Activated gamma-delta T cell (primary cell): Measurements from ENCODE around the gene SLC30A7.
"Not testable (repeated sequence)": the region's sequence is repeated elsewhere in the genome, so short reads cannot be mapped to it uniquely, and the experiment has no call there.

Experiments used
- DNase-seq: peaks from one replicate; lab custom pipeline; 2025; lab: John Stamatoyannopoulos, UW
- total RNA-seq, 2 donors: gene quantifications; one replicate each; lab custom pipeline; 2026; lab: John Stamatoyannopoulos, UW

The SLC30A7 gene, protein sequence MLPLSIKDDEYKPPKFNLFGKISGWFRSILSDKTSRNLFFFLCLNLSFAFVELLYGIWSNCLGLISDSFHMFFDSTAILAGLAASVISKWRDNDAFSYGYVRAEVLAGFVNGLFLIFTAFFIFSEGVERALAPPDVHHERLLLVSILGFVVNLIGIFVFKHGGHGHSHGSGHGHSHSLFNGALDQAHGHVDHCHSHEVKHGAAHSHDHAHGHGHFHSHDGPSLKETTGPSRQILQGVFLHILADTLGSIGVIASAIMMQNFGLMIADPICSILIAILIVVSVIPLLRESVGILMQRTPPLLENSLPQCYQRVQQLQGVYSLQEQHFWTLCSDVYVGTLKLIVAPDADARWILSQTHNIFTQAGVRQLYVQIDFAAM
- total RNA-seq = 114 to 126 reads per million in 2 donors

DNA sequence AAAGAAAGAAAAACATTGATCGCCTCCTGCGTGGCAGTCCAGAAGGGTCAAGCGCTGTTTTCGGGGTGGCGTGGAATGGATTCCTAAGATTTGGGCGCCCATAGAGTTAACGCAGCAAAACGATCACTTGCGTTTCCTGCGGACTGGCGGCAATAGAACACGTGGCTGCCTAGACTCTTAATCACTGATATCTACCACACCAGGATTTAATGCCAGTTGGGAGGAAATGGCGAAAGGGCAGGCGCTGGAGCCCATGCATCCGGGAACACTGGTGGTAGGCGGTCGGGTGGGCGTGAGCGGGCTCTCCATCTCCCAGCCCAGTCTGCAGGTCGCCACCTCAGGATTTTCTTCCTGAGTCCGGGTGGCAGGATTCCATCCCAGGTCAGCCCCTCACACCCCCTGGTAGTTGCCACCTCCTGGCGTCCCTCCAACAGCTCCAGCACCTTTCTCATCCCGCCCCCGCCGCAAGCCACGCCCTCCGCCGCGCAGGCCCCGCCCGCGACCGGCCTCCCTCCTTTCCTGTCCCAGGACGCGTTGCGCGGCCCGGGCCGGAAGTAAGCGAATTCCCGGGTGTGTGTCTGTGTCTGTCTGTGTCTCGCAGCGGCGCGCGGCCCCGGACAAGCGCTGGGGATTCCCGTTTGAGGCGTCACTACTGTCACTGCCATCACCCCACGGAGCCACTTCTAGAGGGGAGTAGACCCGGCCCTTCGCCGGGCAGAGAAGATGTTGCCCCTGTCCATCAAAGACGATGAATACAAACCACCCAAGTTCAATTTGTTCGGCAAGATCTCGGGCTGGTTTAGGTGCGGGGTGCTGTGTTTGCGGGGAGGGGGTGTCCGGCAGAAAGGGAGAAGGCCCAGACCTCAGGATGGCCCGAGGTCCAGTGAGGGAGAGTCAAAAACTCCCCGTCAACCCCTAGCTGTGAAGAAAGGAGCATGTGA lies at the start of gene SLC30A7:
Gene SLC30A7, plus strand, starts transcription at position 551 of the 941 bp plus-strand sequence. Its CDS starts 173 bp downstream, at position 724.
- DNase-seq = peak; percentile 97

DNA sequence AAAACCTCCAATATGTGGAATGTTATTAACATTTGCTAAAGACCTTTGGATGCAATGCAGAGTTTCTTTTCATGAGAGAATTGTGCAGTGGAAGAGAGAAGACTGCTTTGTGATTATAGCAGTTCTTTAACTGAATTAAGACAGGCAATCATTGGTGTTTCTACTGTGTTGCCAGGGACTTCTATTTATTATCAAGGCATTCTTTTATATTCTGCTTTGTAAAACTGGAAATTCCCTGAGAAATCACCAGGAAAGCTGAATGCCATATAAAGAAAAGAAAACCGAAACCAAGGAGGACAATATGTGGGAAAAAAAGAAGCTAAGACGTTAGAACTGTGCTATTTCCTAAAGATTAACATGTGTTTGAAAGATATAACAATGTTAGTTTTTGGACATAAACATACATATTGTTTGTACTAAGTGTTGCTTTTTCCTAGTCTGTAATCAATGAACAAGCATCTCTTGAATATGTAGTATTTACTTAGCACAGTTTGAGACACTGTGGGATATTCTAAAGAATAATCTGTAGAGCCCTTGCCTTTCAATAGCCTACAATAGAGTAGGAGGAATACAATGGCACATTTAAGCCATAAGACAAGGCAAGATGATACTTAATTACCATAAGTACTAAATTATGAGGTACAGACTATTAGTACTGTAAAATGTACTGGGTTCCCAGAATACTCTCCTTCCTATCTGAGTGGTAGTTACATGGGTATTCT lies 48.4 kb upstream of the SLC30A7 start:
- no peak for DNase-seq

DNA sequence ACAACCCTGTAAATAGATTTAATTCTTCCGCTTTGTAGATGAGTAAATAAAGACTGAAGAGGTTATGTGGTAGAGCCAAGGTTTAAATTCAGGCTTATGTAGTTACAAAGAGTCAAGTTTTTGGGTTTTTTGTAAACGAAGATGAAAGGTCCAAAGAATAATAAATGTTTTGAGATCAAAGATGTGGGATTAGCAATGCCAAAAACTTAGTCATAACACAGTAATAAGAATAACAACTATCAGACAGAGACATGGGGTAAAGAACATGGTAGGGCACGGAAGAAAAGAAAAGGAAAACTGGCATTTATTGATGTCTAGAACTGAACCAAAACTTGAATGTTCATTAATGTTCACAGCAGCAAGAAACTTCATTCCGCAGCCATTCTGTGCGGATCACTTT lies 44.2 kb upstream of the SLC30A7 start:
- DNase-seq = no peak

- no peak for DNase-seq
Observed at GRCh38 chr1:100852976-100853375, 42.9 kb upstream of the SLC30A7 start.

DNA sequence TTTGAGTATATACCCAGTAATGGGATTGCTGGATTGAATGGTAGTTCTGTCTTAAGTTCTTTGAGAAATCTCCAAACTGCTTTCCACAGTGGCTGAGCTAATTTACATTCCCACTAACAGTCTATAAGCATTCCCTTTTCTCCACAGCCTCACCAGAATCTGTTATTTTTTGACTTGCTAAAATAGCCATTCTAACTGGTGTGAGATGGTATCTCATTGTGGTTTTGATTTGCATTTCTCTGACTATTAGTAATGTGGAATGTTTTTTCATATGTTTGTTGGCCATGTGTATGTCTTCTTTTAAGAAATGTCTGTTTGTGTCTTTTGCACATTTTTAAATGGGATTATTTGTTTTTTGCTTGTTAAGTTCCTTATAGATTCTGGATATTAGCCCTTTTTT lies 40.8 kb upstream of the SLC30A7 start:
- DNase-seq = not testable (repeated sequence)

- DNase-seq = no peak
Observed at GRCh38 chr1:100860397-100860991, 35.4 kb upstream of the SLC30A7 start.

DNA sequence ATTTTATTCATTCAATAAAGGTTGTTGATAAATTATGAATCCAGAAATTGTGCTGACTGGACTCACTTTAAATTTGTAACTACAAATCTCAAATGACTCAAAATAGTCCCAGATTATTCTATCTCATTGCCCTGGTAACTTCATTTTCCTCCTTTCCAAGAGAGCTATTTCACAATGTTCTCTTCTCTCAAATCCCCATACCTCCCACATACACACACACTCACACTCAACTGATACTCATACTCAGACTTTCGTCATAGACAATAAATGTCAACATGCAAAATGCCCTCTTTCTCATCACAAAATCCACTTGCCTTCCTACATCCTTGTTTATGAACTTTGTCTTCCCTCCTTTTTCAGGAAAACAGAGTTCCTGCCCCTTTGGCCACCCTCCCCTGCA lies 34.5 kb upstream of the SLC30A7 start:
- no peak for DNase-seq

GRCh38 chr1:100862591-100862990 lies 33.3 kb upstream of the SLC30A7 start:
- no peak for DNase-seq

DNA sequence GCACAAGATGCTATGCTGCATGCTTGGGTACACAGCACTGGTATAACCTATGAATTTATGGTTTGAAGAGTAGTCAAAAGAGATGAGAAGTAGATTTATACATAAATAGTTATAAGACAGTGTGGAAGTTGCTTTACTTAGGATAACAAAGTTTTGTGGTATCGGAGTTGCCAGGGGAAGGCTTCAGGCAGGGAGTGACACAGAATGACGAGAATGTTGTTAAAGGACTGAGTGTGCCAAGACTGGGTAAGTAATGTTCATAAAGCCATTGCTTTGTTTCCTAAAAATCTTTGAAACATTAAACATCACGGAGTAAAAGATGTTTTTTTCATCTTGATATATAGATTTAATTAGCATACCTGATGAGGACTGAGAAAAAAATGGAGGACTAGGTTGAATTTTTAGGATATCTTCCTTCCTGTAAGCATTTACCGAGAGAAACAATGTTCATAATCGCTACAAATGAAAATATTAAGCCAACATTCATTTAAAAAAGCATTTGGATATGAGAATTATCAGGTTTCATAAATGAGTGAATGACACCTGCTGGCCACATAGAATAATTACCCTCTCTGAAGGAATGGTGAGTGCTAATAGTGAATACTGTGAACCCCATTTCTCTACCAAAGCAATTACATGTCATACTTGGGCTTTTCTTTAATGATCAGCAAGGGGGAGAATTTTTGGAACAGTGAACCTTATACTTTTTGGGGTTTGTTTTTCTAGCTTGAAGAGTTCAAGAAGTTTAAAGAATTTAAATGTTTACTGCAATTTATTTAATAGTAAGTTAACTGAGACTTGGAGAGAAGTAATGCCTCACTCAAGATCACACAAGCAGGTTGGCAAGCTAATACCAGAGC lies 29.6 kb upstream of the SLC30A7 start:
- DNase-seq = no peak

- DNase-seq = no peak
Observed at GRCh38 chr1:100866901-100867206, 29.0 kb upstream of the SLC30A7 start.

DNA sequence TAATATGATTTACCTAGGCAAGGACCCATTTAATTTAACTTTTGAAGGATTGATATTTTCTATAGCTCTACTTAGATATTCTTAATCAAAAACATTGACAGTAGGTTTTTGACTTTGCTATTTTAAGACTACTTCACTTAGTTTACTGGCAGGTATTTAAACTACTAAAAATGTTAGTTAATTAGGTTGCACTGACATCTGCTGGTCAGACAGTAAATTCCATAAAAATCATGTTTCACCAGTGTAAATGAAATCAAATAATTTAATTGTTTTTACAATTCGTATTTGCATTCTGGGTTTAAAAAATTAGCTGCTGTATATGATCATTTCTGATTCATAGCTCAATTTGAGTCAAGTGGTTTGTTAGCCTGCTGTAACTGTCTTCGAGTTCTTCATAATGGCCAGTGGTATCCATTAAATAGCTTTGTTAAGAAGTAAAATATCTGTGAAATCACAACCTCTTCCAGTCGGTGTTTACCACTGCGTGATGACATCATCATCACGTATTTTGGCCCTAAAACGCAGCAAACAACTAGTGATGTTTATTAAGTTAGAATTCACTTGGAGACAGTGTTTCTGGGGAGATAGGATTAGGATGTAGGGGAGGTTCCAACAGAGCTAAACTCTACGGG lies 27.4 kb upstream of the SLC30A7 start:
- DNase-seq = no peak

DNA sequence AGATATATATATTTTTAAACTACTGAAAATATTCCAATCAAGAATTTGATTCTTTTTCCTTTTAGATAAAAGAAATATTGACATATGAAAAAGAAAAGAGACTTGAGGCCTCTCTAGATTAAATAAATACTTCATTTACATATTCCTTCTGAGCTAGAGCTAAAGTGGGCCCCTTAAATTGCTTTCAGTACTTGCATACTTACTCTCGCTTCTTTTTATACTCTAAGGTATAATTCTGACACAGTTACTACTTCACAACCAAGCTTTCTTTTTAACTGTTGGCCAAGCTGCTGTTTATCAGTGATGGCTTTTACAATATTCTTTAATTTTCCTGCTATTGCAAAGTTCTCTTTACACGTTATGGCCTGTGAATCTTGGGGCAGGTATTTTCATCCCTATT lies 25.9 kb upstream of the SLC30A7 start:
- no peak for DNase-seq

GRCh38 chr1:100874433-100874832 lies 21.5 kb upstream of the SLC30A7 start:
- no peak for DNase-seq

DNA sequence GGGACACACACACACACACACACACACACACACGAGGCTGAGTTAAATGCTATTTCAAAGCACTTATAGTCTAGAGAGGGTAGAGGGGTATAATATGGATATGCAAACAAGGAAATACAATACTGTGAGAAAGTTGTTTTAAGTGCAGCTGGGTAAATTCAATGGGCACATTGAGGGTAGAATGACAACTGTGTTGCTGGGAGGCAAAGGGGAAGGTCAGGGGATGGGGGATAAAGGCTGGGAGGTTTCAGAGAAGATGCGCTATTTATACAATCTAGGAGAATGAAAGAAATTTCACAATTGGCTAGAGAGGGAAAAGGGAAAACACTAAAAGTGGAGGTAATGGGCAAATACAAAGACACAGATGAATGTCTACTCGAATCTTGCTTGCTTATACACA lies 20.7 kb upstream of the SLC30A7 start:
- no peak for DNase-seq

GRCh38 chr1:100876291-100876690 lies 19.6 kb upstream of the SLC30A7 start:
- DNase-seq = no peak

DNA sequence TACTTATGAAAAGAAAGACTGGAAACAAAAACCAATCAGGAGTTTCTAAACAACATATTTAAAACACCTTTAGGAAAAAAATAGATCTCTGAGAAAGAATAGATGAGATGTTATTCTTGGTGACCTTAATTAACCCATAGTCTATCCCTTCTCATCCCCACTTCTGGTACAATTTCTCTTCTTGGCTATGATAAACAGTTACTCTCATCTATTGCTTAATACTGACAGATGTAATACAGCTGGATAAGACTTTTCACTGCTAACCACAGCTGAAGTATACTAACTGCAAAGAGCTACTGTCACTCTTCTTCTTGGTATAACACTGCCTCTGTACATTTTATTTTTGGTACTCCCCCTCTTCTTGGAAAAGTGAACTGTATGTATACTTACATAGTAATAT lies 16.5 kb upstream of the SLC30A7 start:
- DNase-seq = no peak

GRCh38 chr1:100881687-100882086 lies 14.2 kb upstream of the SLC30A7 start:
- DNase-seq = no peak

DNA sequence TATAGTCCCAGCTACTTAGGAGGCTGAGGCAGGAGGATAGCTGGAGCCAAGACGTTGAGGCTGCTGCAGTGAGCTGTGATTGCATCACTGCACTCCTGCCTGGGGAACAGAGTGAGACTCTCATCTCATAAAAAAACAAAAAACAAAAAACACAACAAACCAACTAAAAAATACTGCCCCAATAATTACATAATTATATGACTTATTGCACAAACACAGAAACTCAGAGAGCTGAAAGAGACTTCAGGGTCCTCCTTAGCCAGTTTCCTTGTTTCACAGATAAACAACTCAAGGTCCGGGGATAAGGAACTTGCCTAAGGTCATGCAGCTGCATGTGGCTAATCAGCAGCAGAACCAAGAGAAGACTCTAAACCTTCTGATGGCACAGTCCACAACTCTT lies 13.2 kb upstream of the SLC30A7 start:
- DNase-seq = no peak

- no peak for DNase-seq
Observed at GRCh38 chr1:100883963-100884362, 11.9 kb upstream of the SLC30A7 start.

DNA sequence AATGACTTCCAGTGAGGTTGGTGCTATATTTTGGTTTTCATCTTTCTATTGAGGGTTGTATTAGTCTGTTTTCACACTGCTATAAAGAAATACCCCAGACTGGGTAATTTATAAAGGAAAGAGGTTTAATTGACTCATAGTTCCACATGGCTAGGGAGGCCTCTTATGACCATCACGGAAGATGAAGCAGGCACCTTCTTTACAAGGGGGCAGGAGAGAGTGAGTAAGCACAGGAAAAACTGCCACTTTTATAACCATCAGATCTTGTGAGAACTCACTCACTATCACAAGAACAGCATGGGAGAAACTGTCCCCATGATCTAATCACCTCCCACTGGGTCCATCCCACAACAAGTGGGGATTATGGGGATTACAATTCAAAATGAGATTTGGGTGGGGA lies 6.9 kb upstream of the SLC30A7 start:
- not testable (repeated sequence) for DNase-seq
